GM12878 (cell line): ENCODE data around the gene RALGAPA2. TPM values are rescaled to one million over a fixed set of nuclear protein-coding genes. Genes with fewer than 3 reads are reported as not detected.
"Not testable (repeated sequence)": the region's sequence is repeated elsewhere in the genome, so short reads cannot be mapped to it uniquely, and the experiment has no call there.

ENCODE experiments used
- ATAC-seq: fragments of 200-7000 bp; cut with Tn5 transposase; 3 replicates; pipeline ENCODE4 v1.9.1; 2020; ENCODE audit warnings: mild to moderate bottlenecking, moderate library complexity
- BruUV-seq: library from RNA; stranded (reverse); fragments of 400-500 nt; replicated peaks from 2 replicates; lab custom pipeline; 2021; lab: Mats Ljungman, UMichigan
- CTCF ChIA-PET: fragments of 300-600 bp; sonication (Branson Sonifier 250); formaldehyde crosslinking; extraction: SDS; loops from one replicate; lab custom pipeline; 2021; ENCODE audit warnings: inconsistent platforms; lab: Yijun Ruan, JAX
- POLR2A ChIA-PET: fragments of 350-600 bp; formaldehyde crosslinking; extraction: SDS; loops from one replicate; lab custom pipeline; 2021; ENCODE audit warnings: inconsistent platforms; lab: Charles Lee
- RAD21 ChIA-PET: fragments of 300-600 bp; sonication (Branson Sonifier 250); formaldehyde crosslinking; loops from one replicate; lab custom pipeline; 2023; ENCODE audit warnings: antibody characterized with exemption; ENCODE audit not compliant: unreplicated experiment; lab: Charles Lee
- SMC1A ChIA-PET: fragments of 300-600 bp; sonication (Branson Sonifier 250); formaldehyde crosslinking; loops from one replicate; lab custom pipeline; 2023; ENCODE audit not compliant: unreplicated experiment, uncharacterized antibody; lab: Charles Lee
- DNase-seq: peaks from one replicate; pipeline ENCODE4 v3.0.0-alpha.2; 2011; ENCODE audit warnings: low read depth, low spot score
- FAIRE-seq: peaks from 3 replicates; lab custom pipeline; 2011; peaks lifted over from hg19 to GRCh38; lab: Jason Lieb, UNC
- H2AFZ ChIP-seq: 2 replicates; pipeline ENCODE4 v1.6.0; 2011; ENCODE audit warnings: low read depth, low read length, control low read depth; ENCODE audit not compliant: control insufficient read depth
- H3K27ac ChIP-seq: 2 replicates; pipeline ENCODE4 v1.5.1; 2011; ENCODE audit warnings: control low read depth; ENCODE audit not compliant: control insufficient read depth, insufficient read depth
- H3K27me3 ChIP-seq, 2 experiments: replicated peaks in 1 of 2; 2 replicates each; pipeline versions ENCODE4 v1.6.0 to v1.6.1; 2011; ENCODE audit warnings: low read length in 1 of 2; ENCODE audit not compliant: control insufficient read depth in 2 of 2, insufficient read depth in 2 of 2
- H3K36me3 ChIP-seq, 2 experiments: 2 replicates each; pipeline ENCODE4 v1.5.1; 2011; ENCODE audit warnings: low read length in 1 of 2; ENCODE audit not compliant: control insufficient read depth in 2 of 2, insufficient read depth in 2 of 2
- H3K4me1 ChIP-seq: 2 replicates; pipeline ENCODE4 v1.6.1; 2011; ENCODE audit warnings: mild to moderate bottlenecking, low read length, moderate library complexity, mixed read lengths; ENCODE audit not compliant: control insufficient read depth, insufficient read depth
- H3K4me2 ChIP-seq: 2 replicates; pipeline ENCODE4 v1.6.0; 2011; ENCODE audit warnings: control low read depth; ENCODE audit not compliant: control insufficient read depth, insufficient read depth
- H3K4me3 ChIP-seq: fragments of 200-600 bp; sonication (generic); 2 replicates; pipeline ENCODE4 v1.5.1; 2016
- H3K79me2 ChIP-seq: 2 replicates; pipeline ENCODE4 v1.6.0; 2011; ENCODE audit warnings: low read length; ENCODE audit not compliant: control insufficient read depth, insufficient read depth
- H3K9ac ChIP-seq: 2 replicates; pipeline ENCODE4 v1.8.0; 2011; ENCODE audit warnings: low read length, control low read depth, mixed read lengths; ENCODE audit not compliant: control insufficient read depth, insufficient read depth
- H3K9me3 ChIP-seq: replicated peaks from 3 replicates; pipeline ENCODE4 v1.5.1; 2011; ENCODE audit warnings: mild to moderate bottlenecking, low read length; ENCODE audit not compliant: control insufficient read depth, insufficient read depth
- H4K20me1 ChIP-seq: 2 replicates; pipeline ENCODE4 v1.6.0; 2011; ENCODE audit not compliant: control insufficient read depth, insufficient read depth
- CUX1 ChIP-seq: IDR thresholded peaks from 2 replicates; pipeline ENCODE4 v1.6.1; 2012; ENCODE audit warnings: improper control_type of control experiment, low read depth, low read length; ENCODE audit not compliant: insufficient replicate concordance
- EGR1 ChIP-seq, 2 experiments: IDR thresholded peaks; 1 replicate in 1 of 2; 2 replicates in 1 of 2; pipeline ENCODE4 v1.6.1; 2011 to 2012; ENCODE audit warnings: low read depth in 2 of 2, low read length in 2 of 2, borderline replicate concordance in 1 of 2, mild to moderate bottlenecking in 1 of 2, moderate library complexity in 1 of 2
- ESRRA ChIP-seq: IDR thresholded peaks from 2 replicates; pipeline ENCODE4 v1.6.1; 2012; ENCODE audit warnings: mild to moderate bottlenecking, low read length, improper control_type of control experiment
- MTA3 ChIP-seq: IDR thresholded peaks from 2 replicates; pipeline ENCODE4 v1.6.1; 2012; ENCODE audit warnings: low read length, inconsistent platforms, borderline replicate concordance
- NR2C1 ChIP-seq: fragments of 450-650 bp; IDR thresholded peaks from 2 replicates; pipeline ENCODE4 v1.6.1; 2017; ENCODE audit warnings: antibody characterized with exemption, mild to moderate bottlenecking, moderate library complexity
- ZNF622 ChIP-seq: fragments of 450-650 bp; IDR thresholded peaks from 2 replicates; pipeline ENCODE4 v1.6.1; 2017; ENCODE audit warnings: mild to moderate bottlenecking, inconsistent platforms
- in situ Hi-C: fragments of 300-500 bp; cut with MboI; formaldehyde crosslinking; loops from 9 replicates; pipeline ENCODE4 v1.14.3; 2018; ENCODE audit warnings: mixed read lengths
- intact Hi-C: fragments of 100-400 bp; cut with micrococcal nuclease; formaldehyde crosslinking; loops from one replicate; pipeline ENCODE4 v1.14.2; 2022; ENCODE audit not compliant: unreplicated experiment
- polyA plus RNA-seq, 11 experiments: library from polyadenylated mRNA; depleted of rRNA in 4 of 11; unstranded in 6 of 11; stranded (reverse) in 5 of 11; fragments of >200 nt; fragmentation: Nextera tagmentation in 4 of 11; fragmentation: Illumina TruSeq in 1 of 11; extraction: Ambion mirVana in 4 of 11; extraction: Trizol in 1 of 11; gene quantifications; 1 replicate in 1 of 11; 2 replicates in 10 of 11; pipeline versions ENCODE4 v1.2.1 to v1.2.3, GENCODE V29; 2011 to 2016; ENCODE audit warnings: inconsistent platforms in 2 of 11, missing spikeins in 2 of 11, low read depth in 1 of 11
- total RNA-seq, 4 experiments: library from RNA; depleted of rRNA in 3 of 4; stranded (reverse); fragments of >200 nt in 3 of 4; fragmentation: Illumina TruSeq in 1 of 4; extraction: Trizol in 1 of 4; gene quantifications; 2 replicates each; pipeline versions ENCODE4 v1.2.1 to v1.2.3, GENCODE V29; 2013 to 2021

Gene RALGAPA2
- total and polyA plus RNA-seq, 10 of the 15 experiments (the other 5 are each of a cell fraction or from before 2014, with no cell fraction given), result 2.9 to 29.4 (median 19.6) TPM

- TF ChIP-seq CUX1, result no peak
- TF ChIP-seq ZNF622, result no peak
- TF ChIP-seq MTA3, result no peak
- TF ChIP-seq NR2C1, result no peak
- no peak for TF ChIP-seq ESRRA
- no peak for TF ChIP-seq EGR1 (IDR thresholded peaks at IDR 0.05; ENCODE audit: borderline replicate concordance in 1 of 2, low read depth in 2 of 2, low read length in 2 of 2)
- TF ChIP-seq, all 136 proteins: peak for 0
Observed at GRCh38 chr20:20358801-20359200, 353.6 kb downstream of the RALGAPA2 start (continued).

GRCh38 chr20:20355503-20355902, 356.9 kb downstream of the RALGAPA2 start:
- H3K9me3 ChIP-seq, H3K27me3 ChIP-seq, intact Hi-C loops, H3K4me2 ChIP-seq, H3K36me3 ChIP-seq, H2AFZ ChIP-seq, H3K4me3 ChIP-seq, H3K27ac ChIP-seq, BruUV-seq, H3K4me1 ChIP-seq, H3K79me2 ChIP-seq, H4K20me1 ChIP-seq, POLR2A ChIA-PET, DNase-seq, H3K9ac ChIP-seq, CTCF ChIA-PET, RAD21 ChIA-PET, FAIRE-seq, SMC1A ChIA-PET, ATAC-seq, in situ Hi-C loops: not testable (repeated sequence)
